ENCODE data around the gene SIRPB1. TPM values are rescaled to one million over a fixed set of nuclear protein-coding genes. Genes with fewer than 3 reads are reported as not detected.
"Not testable (repeated sequence)": the region's sequence is repeated elsewhere in the genome, so short reads cannot be mapped to it uniquely, and the experiment has no call there.

SIRPB1 gene
- total RNA-seq, 1 donor from 2014 or later, result 4.8 TPM

- no peak for DNase-seq (ENCODE audit: low spot score)
Measured at GRCh38 chr20:1637226-1637625, 17.4 kb upstream of the SIRPB1 start.

DNA sequence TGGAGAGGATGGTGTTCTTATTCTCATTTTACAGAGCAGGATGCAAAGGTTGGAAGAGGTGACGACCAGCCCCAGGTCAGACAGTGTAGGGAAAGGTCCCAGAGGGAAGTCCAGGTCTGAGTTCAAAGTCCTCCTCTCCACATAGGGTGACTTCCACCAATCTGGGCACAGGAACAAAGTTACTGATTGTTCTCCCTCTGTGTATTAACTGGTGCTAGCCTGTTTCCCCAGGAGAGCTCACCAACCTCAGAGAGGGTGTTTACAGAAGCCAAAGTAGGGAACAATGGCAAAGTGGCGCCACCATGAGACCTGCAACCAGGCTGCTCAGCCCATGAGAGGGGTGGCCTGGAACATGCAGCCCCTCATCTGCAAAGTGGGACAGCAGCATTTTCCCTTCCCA is 16.8 kb upstream of the SIRPB1 start:
- DNase-seq (ENCODE audit: low spot score), result no peak

DNA sequence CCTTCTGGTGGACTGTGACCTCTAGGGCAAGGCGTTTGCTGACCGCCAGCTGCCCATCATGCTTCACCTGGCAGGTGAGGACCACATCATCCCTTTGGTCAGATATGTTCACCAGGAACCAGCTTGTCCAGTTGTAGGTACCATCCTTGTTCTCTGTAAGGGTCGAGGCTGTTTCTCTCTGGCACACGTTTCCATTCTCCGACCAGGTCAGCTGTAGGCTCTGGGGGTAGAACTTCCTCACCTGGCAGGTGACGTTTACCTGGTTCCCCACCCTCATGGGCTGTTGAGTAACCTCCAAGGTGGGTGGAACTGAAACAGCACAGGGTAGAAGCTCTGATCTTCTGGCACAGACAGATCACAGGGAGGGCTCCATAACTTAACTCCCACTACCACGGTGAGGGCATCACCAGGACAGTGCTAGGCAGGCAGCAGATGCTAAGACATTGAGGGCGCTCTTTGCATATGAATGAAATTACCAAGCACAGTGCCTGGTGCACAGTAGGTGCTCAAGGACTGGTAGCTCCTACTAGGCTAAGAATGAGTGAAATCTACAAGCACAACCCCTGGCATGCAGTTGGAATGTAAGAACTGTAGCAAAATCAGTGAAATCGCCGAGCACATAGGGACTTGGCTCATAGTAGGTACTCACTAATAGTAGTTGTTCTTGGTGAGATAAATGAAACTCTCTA is 15.6 kb upstream of the SIRPB1 start:
- DNase-seq (ENCODE audit: low spot score), result no peak

- DNase-seq (ENCODE audit: low spot score), result no peak
Measured at GRCh38 chr20:1633535-1633934, 13.7 kb upstream of the SIRPB1 start.

- no peak for DNase-seq (ENCODE audit: low spot score)
Measured at GRCh38 chr20:1632178-1632577, 12.4 kb upstream of the SIRPB1 start.

- DNase-seq (ENCODE audit: low spot score), result no peak
Measured at GRCh38 chr20:1631309-1632151, 11.7 kb upstream of the SIRPB1 start.

- DNase-seq (ENCODE audit: low spot score), result no peak
Measured at GRCh38 chr20:1630186-1630585, 10.4 kb upstream of the SIRPB1 start.

DNA sequence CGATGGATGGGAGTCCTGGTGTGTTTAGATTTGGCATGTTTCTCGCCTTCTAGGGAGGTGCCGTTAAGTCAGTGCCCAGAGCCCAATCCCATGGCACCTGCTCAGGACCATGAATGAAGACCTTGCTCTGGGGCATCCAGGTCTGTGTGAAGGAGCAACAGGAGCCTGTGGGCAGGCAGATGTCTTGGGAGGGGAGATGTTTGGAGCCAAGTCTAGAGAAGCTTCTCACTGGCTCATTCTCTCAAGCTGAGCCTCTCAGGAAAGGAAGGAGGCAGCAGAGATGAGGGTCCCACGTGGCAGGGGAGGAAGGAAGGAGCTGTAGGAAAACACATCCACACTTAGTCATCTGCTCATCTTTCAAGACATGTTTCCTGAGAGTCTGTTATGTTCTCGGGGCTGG is 9.5 kb upstream of the SIRPB1 start:
- DNase-seq (ENCODE audit: low spot score), result no peak

- no peak for DNase-seq (ENCODE audit: low spot score)
Measured at GRCh38 chr20:1628621-1629020, 8.8 kb upstream of the SIRPB1 start.

DNA sequence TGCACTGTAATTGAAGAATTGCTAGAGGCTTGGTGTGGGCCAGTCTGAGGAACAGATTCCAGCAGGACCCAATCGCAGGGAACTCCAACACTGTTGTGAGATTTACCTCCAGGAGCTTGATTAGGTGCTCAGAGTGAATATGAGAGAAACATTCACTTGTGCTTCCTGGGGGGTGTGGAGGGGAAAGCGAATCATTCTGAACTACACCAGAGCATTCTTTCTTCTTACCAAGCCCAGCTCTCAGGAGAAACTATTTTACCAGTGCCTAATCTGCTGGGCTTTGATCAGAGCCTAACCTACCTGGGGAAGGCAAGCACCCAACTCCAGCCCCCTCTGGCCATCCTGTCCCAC is 7.4 kb upstream of the SIRPB1 start:
- DNase-seq (ENCODE audit: low spot score), result no peak

DNA sequence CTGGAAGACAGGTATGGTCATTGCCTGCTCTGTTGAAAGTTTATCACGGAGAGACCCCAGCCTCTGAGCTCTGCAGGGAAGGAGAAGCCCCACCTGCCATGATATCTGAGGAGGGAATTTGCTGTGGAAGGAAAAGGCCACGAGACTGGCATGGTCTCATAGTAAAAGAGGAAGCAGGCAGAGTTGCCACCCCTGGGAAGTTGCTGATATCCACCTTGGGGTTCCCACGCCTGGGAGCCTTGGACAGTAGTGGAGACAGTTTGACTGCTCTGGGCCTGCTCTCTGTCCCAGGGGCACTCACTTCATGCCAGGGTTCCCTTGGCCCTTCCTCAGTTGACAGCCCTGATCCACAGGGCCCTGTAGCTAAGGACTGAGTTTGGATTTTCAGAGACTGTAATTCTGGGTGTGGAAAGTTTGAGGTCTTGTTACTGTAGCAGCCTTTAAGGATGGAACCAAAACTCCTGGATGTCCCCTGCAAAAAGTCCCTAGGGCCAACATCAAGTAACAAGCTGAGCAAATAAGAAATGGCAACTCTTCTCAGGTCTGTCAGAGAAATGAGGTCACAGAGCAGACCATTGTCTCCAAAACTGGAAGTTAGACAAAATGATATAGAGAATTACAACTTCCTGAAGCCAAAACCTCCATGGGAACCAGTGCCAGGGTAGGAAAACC is 6.9 kb upstream of the SIRPB1 start:
- no peak for DNase-seq (ENCODE audit: low spot score)

DNA sequence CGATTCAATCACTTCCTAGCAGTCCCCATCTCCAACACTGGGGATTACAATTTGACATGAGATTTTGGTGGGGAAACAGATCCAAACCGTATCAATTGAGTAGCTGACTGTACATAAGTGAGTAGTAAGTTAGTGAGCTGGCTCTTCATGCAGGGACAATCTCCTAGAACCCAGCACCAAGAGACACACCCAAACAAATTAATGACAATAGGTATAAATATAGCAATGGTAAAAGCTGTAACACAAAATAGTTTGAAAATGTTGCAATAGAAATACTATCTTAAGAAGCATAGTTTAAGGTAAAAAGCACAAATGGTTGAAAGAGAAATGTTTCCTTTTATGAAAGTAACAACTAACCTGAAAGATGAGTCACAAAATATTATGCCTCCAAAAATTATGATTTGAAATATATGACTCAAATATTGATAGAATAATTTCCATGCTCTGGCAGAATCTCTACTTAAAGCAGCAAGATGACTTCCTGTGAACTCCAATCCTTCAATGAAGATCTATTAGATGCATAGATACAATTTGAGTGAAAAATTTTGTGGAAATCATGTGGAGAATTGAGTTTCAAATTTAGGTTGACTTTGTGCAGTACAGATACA is 5.4 kb upstream of the SIRPB1 start:
- DNase-seq (ENCODE audit: low spot score), result no peak

GRCh38 chr20:1623501-1624205 is 3.8 kb upstream of the SIRPB1 start:
- no peak for DNase-seq (ENCODE audit: low spot score)

GRCh38 chr20:1622450-1622849 is 2.6 kb upstream of the SIRPB1 start:
- DNase-seq (ENCODE audit: low spot score), result no peak

DNA sequence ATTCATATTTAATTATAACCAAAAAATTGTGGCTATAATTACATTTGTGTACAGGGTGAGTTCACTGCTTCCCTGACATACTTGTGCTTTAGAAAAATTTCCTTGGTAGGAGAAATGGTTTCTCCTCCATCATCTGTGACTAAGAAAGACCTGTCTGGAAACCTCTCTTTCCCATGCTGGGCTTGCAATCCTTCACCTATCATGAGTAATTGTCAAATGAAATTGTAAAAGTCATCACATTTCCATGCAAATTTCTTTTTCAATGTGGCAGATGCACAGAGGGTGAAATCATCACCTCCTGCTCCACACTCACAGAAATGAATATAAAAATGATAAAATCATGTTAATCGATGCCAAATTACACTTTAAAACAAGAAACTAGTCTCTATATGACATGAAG is 1.5 kb upstream of the SIRPB1 start:
- DNase-seq (ENCODE audit: low spot score), result no peak

DNA sequence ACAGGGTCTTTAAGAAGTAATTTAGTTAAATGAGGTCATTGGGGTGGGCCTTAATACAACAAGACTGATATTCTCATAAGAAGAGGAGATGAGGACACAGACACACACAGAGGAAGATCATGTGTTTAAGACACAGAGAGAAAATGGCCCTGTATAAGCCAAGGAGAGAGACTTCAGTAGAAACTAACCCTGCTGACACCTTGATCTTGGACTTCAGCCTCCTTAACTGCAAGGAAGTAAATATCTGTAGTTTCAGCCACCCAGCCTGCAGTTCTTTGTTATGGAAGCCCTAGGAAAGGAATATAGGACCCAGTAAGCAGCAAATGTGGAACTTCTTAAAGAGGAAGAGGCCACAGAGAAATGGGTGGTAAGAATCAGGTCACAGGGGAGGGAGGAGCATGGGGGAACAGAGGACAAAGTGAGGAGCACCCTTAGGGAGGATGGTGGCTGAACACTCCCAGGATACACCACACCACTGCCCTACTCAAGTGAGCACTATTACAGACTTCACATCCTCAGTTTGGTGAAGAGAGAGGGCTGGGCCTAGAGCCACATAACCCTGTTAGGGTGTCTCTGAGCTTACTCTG is 762 bp downstream of the SIRPB1 start:
- DNase-seq (ENCODE audit: low spot score), result no peak

DNA sequence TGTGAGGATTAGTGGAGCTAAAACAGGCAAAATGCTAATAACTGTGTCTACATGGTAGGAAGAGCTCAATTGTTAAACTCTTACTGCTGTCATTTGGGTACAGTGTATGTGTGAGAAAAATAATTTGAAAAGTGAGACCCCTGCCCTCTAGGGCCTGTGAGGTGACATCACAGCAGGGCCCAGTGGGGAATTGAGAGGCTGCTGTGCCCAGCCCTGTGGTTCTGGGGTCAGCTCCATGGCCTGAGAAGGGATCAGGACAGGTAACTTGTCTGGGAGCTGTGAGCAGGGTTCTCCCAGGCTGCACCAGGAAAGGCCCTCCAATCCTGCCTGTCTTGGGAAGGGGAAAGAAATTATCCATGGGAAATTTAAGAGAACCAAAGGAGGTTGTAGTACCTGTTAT is 1.3 kb downstream of the SIRPB1 start:
- DNase-seq (ENCODE audit: low spot score), result no peak

GRCh38 chr20:1616858-1617434 is 2.9 kb downstream of the SIRPB1 start:
- DNase-seq (ENCODE audit: low spot score), result no peak

- DNase-seq (ENCODE audit: low spot score), result not testable (repeated sequence)
Measured at GRCh38 chr20:1610404-1610803, 9.4 kb downstream of the SIRPB1 start.

DNA sequence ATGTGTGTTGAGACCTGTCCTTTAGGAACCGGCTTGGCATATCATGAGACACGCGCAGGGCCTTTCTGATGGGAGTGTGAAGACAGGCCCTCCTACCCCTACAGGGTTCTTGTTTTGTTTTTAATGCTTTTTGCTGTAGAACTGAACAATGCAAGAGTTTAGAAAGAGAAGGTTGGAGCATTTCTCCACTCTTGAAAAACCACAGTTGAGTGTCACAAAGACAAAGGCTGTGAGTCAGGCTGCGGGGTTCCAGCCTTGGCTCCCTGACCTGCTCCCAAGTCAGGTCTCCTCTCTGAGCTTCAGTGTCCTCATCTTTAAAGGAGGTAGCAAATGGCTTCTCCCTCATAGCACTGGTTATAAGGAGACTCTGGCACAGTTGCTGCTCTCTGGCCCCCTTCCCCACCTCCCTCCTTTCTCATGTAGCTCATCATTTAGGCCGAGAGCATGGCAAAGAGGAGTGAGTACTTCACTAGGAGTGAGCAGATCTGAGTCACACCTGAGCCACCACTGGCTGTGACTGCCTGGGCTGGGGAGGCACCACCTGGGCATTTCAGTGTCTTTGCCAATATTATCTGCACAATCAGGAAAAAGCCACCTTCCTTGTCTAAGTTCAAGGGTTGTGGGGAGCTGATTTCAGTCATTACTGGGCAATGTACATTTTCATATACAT is 11.0 kb downstream of the SIRPB1 start:
- not testable (repeated sequence) for DNase-seq (ENCODE audit: low spot score)
